SU-DHL-6 (cell line): ENCODE measurements around the gene RNF214.

Experiments
- CTCF ChIP-seq: fragments of 200-600 bp; sonication (generic); IDR thresholded peaks from one replicate; pipeline ENCODE4 v1.5.1; 2017; ENCODE audit warnings: antibody characterized with exemption, mild to moderate bottlenecking, low read length, moderate library complexity; ENCODE audit not compliant: insufficient read depth, poor library complexity, severe bottlenecking
- EZH2phosphoT487 ChIP-seq: fragments of 200-600 bp; sonication (generic), shearing (Covaris generic); conservative IDR thresholded peaks from 2 replicates; pipeline ENCODE4 v1.6.1; 2018; ENCODE audit warnings: mild to moderate bottlenecking, antibody characterized with exemption, low read length, moderate library complexity, mixed read lengths

GRCh38 chr11:117225553-117226170 lies 6.8 kb upstream of the RNF214 start:
- no peak for TF ChIP-seq CTCF
- no peak for TF ChIP-seq EZH2phosphoT487
